HG02870 (cell line): ENCODE data around the gene NUDT4.
"Not testable (repeated sequence)": the region's sequence is repeated elsewhere in the genome, so short reads cannot be mapped to it uniquely, and the experiment has no call there.

Source experiments
- ATAC-seq: cut with Tn5 transposase; IDR thresholded peaks from one replicate; pipeline ENCODE4 v1.9.1; 2021; ENCODE audit warnings: mild to moderate bottlenecking, moderate library complexity; ENCODE audit not compliant: unreplicated experiment

NUDT4 gene

GRCh38 chr12:93365616-93366405 lies 11.9 kb upstream of the NUDT4 start:
- ATAC-seq = no peak

- no peak for ATAC-seq
These were observed 11.3 kb upstream of the NUDT4 start for GRCh38 chr12:93366422-93366821.

- no peak for ATAC-seq
These were observed 9.0 kb upstream of the NUDT4 start for GRCh38 chr12:93368766-93369165.

- no peak for ATAC-seq
These were observed 8.2 kb upstream of the NUDT4 start for GRCh38 chr12:93369505-93369904.

GRCh38 chr12:93370947-93371346 lies 6.8 kb upstream of the NUDT4 start:
- no peak for ATAC-seq

- no peak for ATAC-seq
These were observed 3.6 kb upstream of the NUDT4 start for GRCh38 chr12:93373961-93374656.

GRCh38 chr12:93375906-93376305 lies 1.8 kb upstream of the NUDT4 start:
- no peak for ATAC-seq

GRCh38 chr12:93376436-93377251 lies 1.1 kb upstream of the NUDT4 start:
- no peak for ATAC-seq

GRCh38 chr12:93378196-93378997 lies 672 bp downstream of the NUDT4 start:
- peak; percentile 31 for ATAC-seq

- ATAC-seq = no peak
These were observed 1.2 kb downstream of the NUDT4 start for GRCh38 chr12:93378998-93379325.

GRCh38 chr12:93379326-93379980 lies 1.7 kb downstream of the NUDT4 start:
- no peak for ATAC-seq

GRCh38 chr12:93379981-93380361 lies 2.2 kb downstream of the NUDT4 start:
- ATAC-seq = no peak

- ATAC-seq = no peak
These were observed 2.9 kb downstream of the NUDT4 start for GRCh38 chr12:93380480-93381121.

- ATAC-seq = no peak
These were observed 3.6 kb downstream of the NUDT4 start for GRCh38 chr12:93381161-93381975.

GRCh38 chr12:93381976-93382437 lies 4.3 kb downstream of the NUDT4 start:
- not testable (repeated sequence) for ATAC-seq

- peak; percentile 74 for ATAC-seq
These were observed 10.1 kb downstream of the NUDT4 start for GRCh38 chr12:93387780-93388179.

- ATAC-seq = no peak
These were observed 12.3 kb downstream of the NUDT4 start for GRCh38 chr12:93390031-93390430.

GRCh38 chr12:93390549-93391297 lies 13.0 kb downstream of the NUDT4 start:
- ATAC-seq = no peak
